ENCODE results near the gene SETD5.
A peak's percentile ranks its signal among the peaks of the same experiment; 100 is the strongest.

Gene SETD5

DNA sequence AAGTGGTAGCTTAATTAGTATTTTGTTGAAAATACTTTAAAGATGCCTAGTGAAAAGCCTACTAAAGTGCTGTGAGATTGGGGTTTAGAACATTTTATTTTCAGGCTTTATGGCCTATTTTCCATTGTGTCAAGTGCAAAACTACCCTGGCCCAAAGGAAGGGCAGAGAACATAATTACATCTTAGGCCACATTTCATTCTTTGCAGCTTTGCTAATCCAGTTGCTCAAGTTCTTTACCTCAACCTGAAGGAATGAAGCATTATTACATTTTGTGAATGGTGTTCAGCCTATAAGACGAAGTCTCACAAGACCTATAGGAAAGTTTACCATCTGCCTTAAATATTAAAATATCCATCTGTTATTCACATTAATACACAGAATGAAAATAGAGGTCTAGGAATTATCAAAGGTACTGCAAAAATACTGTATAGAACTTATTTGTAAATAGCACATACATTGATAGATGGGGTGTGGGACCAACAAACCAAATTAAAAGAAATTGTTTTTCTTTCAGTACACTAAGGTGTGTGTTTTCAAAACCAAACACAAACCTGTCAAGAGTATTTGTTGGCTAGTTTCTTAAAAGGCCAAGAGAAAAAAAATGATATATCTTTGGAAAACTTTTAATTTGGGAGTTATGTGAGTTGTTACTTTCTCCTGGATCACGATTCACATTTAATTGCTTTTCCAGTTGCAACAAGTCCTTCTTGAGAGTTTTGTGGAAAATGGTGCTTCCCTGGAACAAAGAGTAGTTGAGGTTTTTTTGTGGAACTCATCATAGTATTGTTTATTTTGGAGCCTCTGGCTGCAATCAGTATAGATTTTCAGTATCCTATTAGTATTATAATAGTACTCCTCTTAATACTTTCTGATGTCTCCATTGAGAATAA lies 12.0 kb upstream of the SETD5 start:
- Histone ChIP-seq H3K36me3 (ENCODE audit: insufficient read depth, low read length) (peaks cover 42% of the 10 kb centered on the region), H3K9me3 (ENCODE audit: control insufficient read depth, insufficient read depth, low read length) (no peaks in the 10 kb centered on the region), H3K4me1 (ENCODE audit: insufficient read depth, low read length) (no peaks in the 10 kb centered on the region; the same call in 1 of the 2 replicates), H3K9ac (ENCODE audit: low read depth, low read length) (no peak overlapping the region)

- Histone ChIP-seq H3K36me3 (ENCODE audit: insufficient read depth, low read length) (peaks cover 45% of the 10 kb centered on the region), H3K4me1 (ENCODE audit: insufficient read depth, low read length) (no peaks in the 10 kb centered on the region; the same call in 1 of the 2 replicates), H3K9me3 (ENCODE audit: control insufficient read depth, insufficient read depth, low read length) (no peaks in the 10 kb centered on the region), H3K9ac (ENCODE audit: low read depth, low read length) (no peak overlapping the region)
Observed at GRCh38 chr3:9386078-9386459, 11.3 kb upstream of the SETD5 start.

- no peaks in the 10 kb centered on the region; the same call in 1 of the 2 replicates for H3K4me1 ChIP-seq (ENCODE audit: insufficient read depth, low read length)
- no peak overlapping the region for H3K9ac ChIP-seq (ENCODE audit: low read depth, low read length)
- H3K9me3 ChIP-seq (ENCODE audit: control insufficient read depth, insufficient read depth, low read length): no peaks in the 10 kb centered on the region
- H3K36me3 ChIP-seq (ENCODE audit: insufficient read depth, low read length): peaks cover 46% of the 10 kb centered on the region
Observed at GRCh38 chr3:9386501-9387321, 10.7 kb upstream of the SETD5 start.

GRCh38 chr3:9387322-9387655 lies 10.1 kb upstream of the SETD5 start:
- Histone ChIP-seq H3K9ac (ENCODE audit: low read depth, low read length) (no peak overlapping the region), H3K9me3 (ENCODE audit: control insufficient read depth, insufficient read depth, low read length) (no peaks in the 10 kb centered on the region), H3K4me1 (ENCODE audit: insufficient read depth, low read length) (no peaks in the 10 kb centered on the region; the same call in 1 of the 2 replicates), H3K36me3 (ENCODE audit: insufficient read depth, low read length) (peaks cover 46% of the 10 kb centered on the region)

GRCh38 chr3:9388142-9388541 lies 9.3 kb upstream of the SETD5 start:
- no peak overlapping the region for H3K9ac ChIP-seq (ENCODE audit: low read depth, low read length)
- H3K4me1 ChIP-seq (ENCODE audit: insufficient read depth, low read length): no peaks in the 10 kb centered on the region; the same call in 1 of the 2 replicates
- H3K9me3 ChIP-seq (ENCODE audit: control insufficient read depth, insufficient read depth, low read length): no peaks in the 10 kb centered on the region
- peaks cover 49% of the 10 kb centered on the region for H3K36me3 ChIP-seq (ENCODE audit: insufficient read depth, low read length)

DNA sequence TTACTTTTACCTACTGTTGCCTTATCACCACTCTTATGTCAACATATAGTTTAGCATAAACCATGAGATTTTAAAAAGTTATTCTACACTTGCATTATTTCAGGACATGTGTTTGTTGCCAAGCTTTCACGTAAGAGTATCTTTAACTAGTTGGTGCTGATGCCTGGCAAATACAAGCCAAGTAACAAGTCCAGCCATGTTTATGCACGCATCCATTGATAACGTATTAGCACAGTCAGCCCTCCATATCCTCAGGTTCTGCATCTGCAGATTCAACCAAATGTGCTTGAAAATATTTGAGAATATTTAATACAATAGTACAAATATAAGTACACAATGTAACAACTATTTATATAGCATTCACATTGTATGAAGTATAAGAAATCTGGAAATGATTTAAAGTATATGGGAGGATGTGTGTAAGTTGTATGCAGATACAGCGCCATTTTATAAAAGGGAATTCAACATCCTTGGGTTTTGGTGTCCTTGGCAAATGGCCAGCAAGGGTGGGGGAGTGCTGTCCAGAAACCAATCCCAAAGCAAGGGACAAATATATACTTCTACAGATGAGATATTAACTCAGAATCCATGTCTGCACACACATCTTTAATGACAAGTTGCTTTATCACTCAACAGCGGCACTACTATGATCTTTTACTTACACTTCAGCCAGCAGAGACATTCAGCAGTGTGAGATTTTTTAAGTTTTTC lies 8.7 kb upstream of the SETD5 start:
- no peaks in the 10 kb centered on the region for H3K9me3 ChIP-seq (ENCODE audit: control insufficient read depth, insufficient read depth, low read length)
- no peaks in the 10 kb centered on the region; the same call in 1 of the 2 replicates for H3K4me1 ChIP-seq (ENCODE audit: insufficient read depth, low read length)
- peaks cover 55% of the 10 kb centered on the region for H3K36me3 ChIP-seq (ENCODE audit: insufficient read depth, low read length)
- no peak overlapping the region for H3K9ac ChIP-seq (ENCODE audit: low read depth, low read length)

DNA sequence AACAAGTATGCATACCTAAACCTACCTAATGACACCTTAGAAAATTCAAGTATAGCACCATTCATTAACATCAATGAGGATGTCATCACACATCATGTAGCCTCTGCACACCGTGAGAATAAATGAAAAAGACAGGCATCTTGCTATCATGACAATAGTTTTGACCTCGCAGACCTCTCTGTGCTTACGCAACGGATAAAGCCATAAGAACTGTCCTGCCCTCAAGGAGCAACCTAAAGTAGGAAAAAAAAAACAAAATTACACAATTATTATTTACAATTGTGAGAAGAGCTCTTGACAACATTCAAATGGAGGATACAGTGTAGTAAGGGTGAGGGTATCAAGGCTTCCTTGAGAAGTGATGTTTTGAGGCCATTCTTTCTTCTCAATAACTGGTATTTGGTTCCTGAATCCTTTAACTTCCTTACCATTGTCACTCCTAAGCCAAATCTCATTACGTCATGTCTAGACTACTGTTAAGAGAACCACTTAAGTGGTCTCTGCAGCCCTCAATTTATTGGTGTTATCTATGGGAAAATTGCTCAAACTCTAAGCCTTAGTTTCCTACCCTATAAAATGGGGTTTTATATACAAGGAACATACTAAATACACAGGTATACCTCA lies 7.0 kb upstream of the SETD5 start:
- H3K9ac ChIP-seq (ENCODE audit: low read depth, low read length): no peak overlapping the region
- peaks cover 8% of the 10 kb centered on the region for H3K4me1 ChIP-seq (ENCODE audit: insufficient read depth, low read length)
- peaks cover 55% of the 10 kb centered on the region for H3K36me3 ChIP-seq (ENCODE audit: insufficient read depth, low read length)
- H3K9me3 ChIP-seq (ENCODE audit: control insufficient read depth, insufficient read depth, low read length): no peaks in the 10 kb centered on the region

- Histone ChIP-seq H3K4me1 (ENCODE audit: insufficient read depth, low read length) (peaks cover 9% of the 10 kb centered on the region), H3K36me3 (ENCODE audit: insufficient read depth, low read length) (peaks cover 55% of the 10 kb centered on the region), H3K9ac (ENCODE audit: low read depth, low read length) (no peak overlapping the region), H3K9me3 (ENCODE audit: control insufficient read depth, insufficient read depth, low read length) (no peaks in the 10 kb centered on the region)
Observed at GRCh38 chr3:9392041-9392440, 5.4 kb upstream of the SETD5 start.

- Histone ChIP-seq H3K9me3 (ENCODE audit: control insufficient read depth, insufficient read depth, low read length) (no peaks in the 10 kb centered on the region), H3K9ac (ENCODE audit: low read depth, low read length) (peak overlapping the region; percentile 64), H3K4me1 (ENCODE audit: insufficient read depth, low read length) (peaks cover 14% of the 10 kb centered on the region), H3K36me3 (ENCODE audit: insufficient read depth, low read length) (peaks cover 27% of the 10 kb centered on the region)
Observed at GRCh38 chr3:9395570-9396300, 1.7 kb upstream of the SETD5 start.

- Histone ChIP-seq H3K4me1 (ENCODE audit: insufficient read depth, low read length) (peaks cover 20% of the 10 kb centered on the region), H3K36me3 (ENCODE audit: insufficient read depth, low read length) (peaks cover 23% of the 10 kb centered on the region), H3K9me3 (ENCODE audit: control insufficient read depth, insufficient read depth, low read length) (no peaks in the 10 kb centered on the region)
Observed at GRCh38 chr3:9396301-9396631, 1.1 kb upstream of the SETD5 start.

GRCh38 chr3:9396632-9397331 lies 633 bp upstream of the SETD5 start:
- Histone ChIP-seq H3K36me3 (ENCODE audit: insufficient read depth, low read length) (peaks cover 20% of the 10 kb centered on the region), H3K9me3 (ENCODE audit: control insufficient read depth, insufficient read depth, low read length) (no peaks in the 10 kb centered on the region), H3K4me1 (ENCODE audit: insufficient read depth, low read length) (peaks cover 22% of the 10 kb centered on the region), H3K9ac (ENCODE audit: low read depth, low read length) (peak overlapping the region; percentile 64)

More at GRCh38 chr3:9396301-9396631, 1.1 kb upstream of the SETD5 start:
- peak overlapping the region; percentile 64 for H3K9ac ChIP-seq (ENCODE audit: low read depth, low read length)

DNA sequence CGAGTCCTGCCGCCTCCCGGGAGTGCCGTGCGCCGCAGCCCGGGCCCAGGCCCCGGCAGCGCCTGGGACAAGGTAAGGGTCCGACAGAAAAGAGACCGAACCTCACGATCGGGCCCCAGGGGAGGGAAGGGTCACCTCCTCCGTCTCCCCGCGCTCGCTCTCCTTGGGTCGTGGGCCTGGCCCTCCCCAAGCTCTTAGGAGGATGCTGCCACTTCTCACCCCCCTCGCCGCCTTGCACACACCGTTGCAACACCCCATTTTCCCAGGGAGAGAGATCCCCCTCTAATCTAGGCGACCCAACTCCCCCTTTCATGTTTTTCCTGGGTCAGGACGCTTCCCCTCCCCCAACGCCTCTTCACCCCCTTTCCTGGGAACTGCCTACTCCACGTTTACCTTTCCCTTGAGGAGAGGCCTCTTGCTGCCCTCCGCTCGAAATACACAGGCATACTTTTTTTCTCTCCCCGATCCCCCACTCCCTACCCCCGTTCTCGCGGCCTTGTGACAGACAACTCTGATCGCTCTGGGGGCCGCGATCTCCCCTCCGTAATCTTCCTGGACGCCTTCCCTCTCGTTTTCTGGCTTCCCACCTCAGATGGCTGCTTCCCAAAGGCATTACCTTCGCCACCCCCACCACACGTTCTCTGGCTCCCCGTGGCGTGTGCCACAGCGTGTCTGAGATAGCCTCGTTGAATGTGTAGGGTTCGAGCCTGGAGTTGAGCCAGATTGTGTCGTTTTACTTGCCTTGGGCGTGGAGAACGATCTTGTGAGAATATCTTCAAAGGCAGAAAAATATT lies 688 bp downstream of the SETD5 start:
- Histone ChIP-seq H3K4me1 (ENCODE audit: insufficient read depth, low read length) (peaks cover 31% of the 10 kb centered on the region), H3K9ac (ENCODE audit: low read depth, low read length) (peak overlapping the region; percentile 87), H3K36me3 (ENCODE audit: insufficient read depth, low read length) (peaks cover 18% of the 10 kb centered on the region), H3K9me3 (ENCODE audit: control insufficient read depth, insufficient read depth, low read length) (no peaks in the 10 kb centered on the region)

Measured in ES-I3 (cell line).